Fibroblast of pulmonary artery (primary cell): Measurements from ENCODE around the gene MRPL58.
"Not testable (repeated sequence)": the region's sequence is repeated elsewhere in the genome, so short reads cannot be mapped to it uniquely, and the experiment has no call there.

Experiments used
- DNase-seq: peaks from one replicate; pipeline ENCODE4 v3.0.0-alpha.2; 2010; ENCODE audit warnings: low read depth
- H3K4me3 ChIP-seq: replicated peaks from 2 replicates; pipeline ENCODE4 v1.5.1; 2011; ENCODE audit warnings: low read depth, mild to moderate bottlenecking, control low read depth, low read length, moderate library complexity
- CTCF ChIP-seq: IDR thresholded peaks from 2 replicates; pipeline ENCODE4 v1.5.1; 2011; ENCODE audit warnings: mild to moderate bottlenecking, control low read depth, low read length, inconsistent platforms; ENCODE audit errors: missing control alignments

The MRPL58 gene

GRCh38 chr17:74999523-74999922 is 12.9 kb upstream of the MRPL58 start:
- H3K4me3 ChIP-seq, result no peak overlapping the region
- TF ChIP-seq CTCF, result no peak
- no peak for DNase-seq

GRCh38 chr17:75001915-75002843 is 10.3 kb upstream of the MRPL58 start:
- no peak overlapping the region for H3K4me3 ChIP-seq
- TF ChIP-seq CTCF, result no peak
- no peak for DNase-seq

GRCh38 chr17:75003070-75003956 is 9.2 kb upstream of the MRPL58 start:
- no peak for TF ChIP-seq CTCF
- no peak for DNase-seq
- no peak overlapping the region for H3K4me3 ChIP-seq

- TF ChIP-seq CTCF, result no peak
- H3K4me3 ChIP-seq, result no peak overlapping the region
- DNase-seq, result no peak
These were observed 8.5 kb upstream of the MRPL58 start for GRCh38 chr17:75003957-75004355.

GRCh38 chr17:75004371-75004770 is 8.1 kb upstream of the MRPL58 start:
- no peak for TF ChIP-seq CTCF
- no peak for DNase-seq
- no peak overlapping the region for H3K4me3 ChIP-seq

GRCh38 chr17:75005291-75005690 is 7.2 kb upstream of the MRPL58 start:
- no peak overlapping the region for H3K4me3 ChIP-seq
- no peak for TF ChIP-seq CTCF

GRCh38 chr17:75006084-75006483 is 6.4 kb upstream of the MRPL58 start:
- not testable (repeated sequence) for H3K4me3 ChIP-seq, DNase-seq

More at GRCh38 chr17:75005291-75005690, 7.2 kb upstream of the MRPL58 start:
- DNase-seq, result no peak
